Erythroblast (primary cell): Measurements from ENCODE around the gene BCHE.

Experiments used
- GATA1 ChIP-seq: IDR thresholded peaks from 2 replicates; pipeline ENCODE4 v1.6.1; 2011; ENCODE audit warnings: low read depth, mild to moderate bottlenecking, control low read depth, low read length, moderate library complexity
- POLR2A ChIP-seq: IDR thresholded peaks from 2 replicates; pipeline ENCODE4 v1.6.1; 2011; ENCODE audit warnings: mild to moderate bottlenecking, low read length

GRCh38 chr3:165784337-165784736 is 52.9 kb downstream of the BCHE start:
- no peak for TF ChIP-seq POLR2A
- TF ChIP-seq GATA1: no peak
